ENCODE results near the gene SDF4.

The SDF4 gene

GRCh38 chr1:1231400-1232207 is at the start of gene SDF4:
Gene SDF4, minus strand, starts transcription at chr1:1232001. Its CDS starts 3,229 bp downstream, at chr1:1228772.
- DNase-seq (ENCODE audit: low read depth) = peak; percentile 87
- peak within 1 kb of the TSS; percentile 86 for H3K4me3 ChIP-seq (ENCODE audit: low read depth, low read length)

GRCh38 chr1:1280782-1281481 is 49.1 kb upstream of the SDF4 start:
- no peak for DNase-seq (ENCODE audit: low read depth)
- no peak overlapping the region for H3K4me3 ChIP-seq (ENCODE audit: low read depth, low read length)

- H3K4me3 ChIP-seq (ENCODE audit: low read depth, low read length) = no peak overlapping the region
- DNase-seq (ENCODE audit: low read depth) = no peak
These were observed 47.2 kb upstream of the SDF4 start for GRCh38 chr1:1279028-1279427.

GRCh38 chr1:1278620-1279019 is 46.8 kb upstream of the SDF4 start:
- H3K4me3 ChIP-seq (ENCODE audit: low read depth, low read length) = no peak overlapping the region

GRCh38 chr1:1275836-1276235 is 44.0 kb upstream of the SDF4 start:
- no peak overlapping the region for H3K4me3 ChIP-seq (ENCODE audit: low read depth, low read length)
- no peak for DNase-seq (ENCODE audit: low read depth)

More at GRCh38 chr1:1278620-1279019, 46.8 kb upstream of the SDF4 start:
- DNase-seq (ENCODE audit: low read depth) = no peak

- peak overlapping the region; percentile 62 for H3K4me3 ChIP-seq (ENCODE audit: low read depth, low read length)
- DNase-seq (ENCODE audit: low read depth) = no peak
These were observed 43.2 kb upstream of the SDF4 start for GRCh38 chr1:1274931-1275431.

GRCh38 chr1:1274299-1274930 is 42.6 kb upstream of the SDF4 start:
- DNase-seq (ENCODE audit: low read depth) = no peak
- peak overlapping the region; percentile 62 for H3K4me3 ChIP-seq (ENCODE audit: low read depth, low read length)

GRCh38 chr1:1273512-1274298 is 41.9 kb upstream of the SDF4 start, which contains the start of gene UBE2J2:
Gene UBE2J2, minus strand, starts transcription at chr1:1273854. Its CDS starts 5,862 bp downstream, at chr1:1267992.
- DNase-seq (ENCODE audit: low read depth) = peak; percentile 74
- peak within 1 kb of the TSS; percentile 62 for H3K4me3 ChIP-seq (ENCODE audit: low read depth, low read length)

- no peak for DNase-seq (ENCODE audit: low read depth)
- peak overlapping the region; percentile 62 for H3K4me3 ChIP-seq (ENCODE audit: low read depth, low read length)
These were observed 41.4 kb upstream of the SDF4 start for GRCh38 chr1:1273209-1273511.

GRCh38 chr1:1272341-1273208 is 40.8 kb upstream of the SDF4 start:
- DNase-seq (ENCODE audit: low read depth) = no peak
- H3K4me3 ChIP-seq (ENCODE audit: low read depth, low read length) = peak overlapping the region; percentile 62

GRCh38 chr1:1270813-1271212 is 39.0 kb upstream of the SDF4 start:
- H3K4me3 ChIP-seq (ENCODE audit: low read depth, low read length) = no peak overlapping the region
- no peak for DNase-seq (ENCODE audit: low read depth)

- H3K4me3 ChIP-seq (ENCODE audit: low read depth, low read length) = no peak overlapping the region
- DNase-seq (ENCODE audit: low read depth) = no peak
These were observed 36.5 kb upstream of the SDF4 start for GRCh38 chr1:1268284-1268682.

GRCh38 chr1:1267488-1268283 is 35.9 kb upstream of the SDF4 start:
- no peak for DNase-seq (ENCODE audit: low read depth)
- H3K4me3 ChIP-seq (ENCODE audit: low read depth, low read length) = no peak overlapping the region

- no peak overlapping the region for H3K4me3 ChIP-seq (ENCODE audit: low read depth, low read length)
- DNase-seq (ENCODE audit: low read depth) = peak; percentile 90
These were observed 33.1 kb upstream of the SDF4 start for GRCh38 chr1:1264868-1265272.

- DNase-seq (ENCODE audit: low read depth) = no peak
- no peak overlapping the region for H3K4me3 ChIP-seq (ENCODE audit: low read depth, low read length)
These were observed 32.2 kb upstream of the SDF4 start for GRCh38 chr1:1264026-1264425.

GRCh38 chr1:1262758-1263157 is 31.0 kb upstream of the SDF4 start:
- no peak overlapping the region for H3K4me3 ChIP-seq (ENCODE audit: low read depth, low read length)
- no peak for DNase-seq (ENCODE audit: low read depth)

- no peak for DNase-seq (ENCODE audit: low read depth)
- H3K4me3 ChIP-seq (ENCODE audit: low read depth, low read length) = no peak overlapping the region
These were observed 30.3 kb upstream of the SDF4 start for GRCh38 chr1:1262071-1262470.
